GM12891 (cell line): ENCODE results near the gene RAB30.
A peak's percentile ranks its signal among the peaks of the same experiment; 100 is the strongest.

Experiments
- POLR2A ChIP-seq: IDR thresholded peaks from 2 replicates; pipeline ENCODE4 v1.6.1; 2011; ENCODE audit warnings: low read depth, low read length, control low read depth
- POU2F2 ChIP-seq: IDR thresholded peaks from 2 replicates; pipeline ENCODE4 v1.6.1; 2011; ENCODE audit warnings: low read depth, mild to moderate bottlenecking, control low read depth, low read length, moderate library complexity
- SPI1 ChIP-seq: IDR thresholded peaks from 2 replicates; pipeline ENCODE4 v1.6.1; 2011; ENCODE audit warnings: low read depth, low read length, control low read depth

- TF ChIP-seq POLR2A (peak; percentile 22; the same call in 1 of the 2 replicates), SPI1 (no peak), POU2F2 (no peak)
These were observed 899 bp upstream of the RAB30 start for GRCh38 chr11:83072350-83073242.
